ENCODE data around the gene TAS1R1. TPM values are rescaled to one million over a fixed set of nuclear protein-coding genes. Genes with fewer than 3 reads are reported as not detected.

The TAS1R1 gene
- total RNA-seq, 1 experiment from 2014 or later: not detected

DNA sequence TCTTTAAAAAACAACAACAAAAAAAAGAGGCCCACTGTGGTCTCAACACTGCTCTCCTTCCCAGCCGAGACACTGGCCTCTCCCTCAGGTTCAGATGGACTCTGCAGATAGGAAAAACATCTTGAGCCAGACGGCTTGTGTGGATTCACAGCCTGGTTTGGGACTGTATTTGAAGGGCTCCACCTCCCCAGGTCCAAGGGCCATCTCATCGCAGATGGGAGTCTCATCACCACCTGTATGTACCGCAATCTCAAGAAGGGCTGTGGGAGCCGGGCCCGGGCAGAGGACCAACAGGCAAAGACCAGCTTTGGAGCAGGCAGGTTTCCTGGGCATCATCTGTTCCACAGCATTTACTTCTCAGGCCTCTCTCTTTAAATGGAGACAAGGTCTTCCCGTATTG, 34.9 kb downstream of the TAS1R1 start:
- TF ChIP-seq, protein P1, sequence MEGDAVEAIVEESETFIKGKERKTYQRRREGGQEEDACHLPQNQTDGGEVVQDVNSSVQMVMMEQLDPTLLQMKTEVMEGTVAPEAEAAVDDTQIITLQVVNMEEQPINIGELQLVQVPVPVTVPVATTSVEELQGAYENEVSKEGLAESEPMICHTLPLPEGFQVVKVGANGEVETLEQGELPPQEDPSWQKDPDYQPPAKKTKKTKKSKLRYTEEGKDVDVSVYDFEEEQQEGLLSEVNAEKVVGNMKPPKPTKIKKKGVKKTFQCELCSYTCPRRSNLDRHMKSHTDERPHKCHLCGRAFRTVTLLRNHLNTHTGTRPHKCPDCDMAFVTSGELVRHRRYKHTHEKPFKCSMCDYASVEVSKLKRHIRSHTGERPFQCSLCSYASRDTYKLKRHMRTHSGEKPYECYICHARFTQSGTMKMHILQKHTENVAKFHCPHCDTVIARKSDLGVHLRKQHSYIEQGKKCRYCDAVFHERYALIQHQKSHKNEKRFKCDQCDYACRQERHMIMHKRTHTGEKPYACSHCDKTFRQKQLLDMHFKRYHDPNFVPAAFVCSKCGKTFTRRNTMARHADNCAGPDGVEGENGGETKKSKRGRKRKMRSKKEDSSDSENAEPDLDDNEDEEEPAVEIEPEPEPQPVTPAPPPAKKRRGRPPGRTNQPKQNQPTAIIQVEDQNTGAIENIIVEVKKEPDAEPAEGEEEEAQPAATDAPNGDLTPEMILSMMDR (IDR thresholded peaks at IDR 0.05; ENCODE audit: insufficient read depth in 1 of 2, low read depth in 1 of 2, low read length in 1 of 2, severe bottlenecking in 1 of 2, unreplicated experiment in 1 of 2): no peak
- Histone ChIP-seq H3K36me3 (ENCODE audit: control insufficient read depth, insufficient read depth, low read length) (peaks cover 2% of the 10 kb centered on the region; the same call in 1 of the 2 replicates), H3K4me1 (no peaks in the 10 kb centered on the region), H3K27me3 (replicated peaks; ENCODE audit: control insufficient read depth, insufficient read depth, low read length) (no peaks in the 10 kb centered on the region), H3K9me3 (no peaks in the 10 kb centered on the region), H3K4me3 (ENCODE audit: low read depth, low read length) (no peak overlapping the region)
- CTCF ChIA-PET: no interaction called here
- no TSS peak for BruUV-seq (replicated peaks)
- Mint-ChIP-seq H3K27ac (ENCODE audit: unreplicated experiment) (no peak overlapping the region), H3K27me3 (ENCODE audit: insufficient read depth, unreplicated experiment) (no peaks in the 10 kb centered on the region), H3K4me1 (ENCODE audit: low read depth, unreplicated experiment) (no peaks in the 10 kb centered on the region), H3K9me3 (ENCODE audit: unreplicated experiment) (no peaks in the 10 kb centered on the region), H3K4me3 (ENCODE audit: unreplicated experiment) (no peak overlapping the region), H3K36me3 (ENCODE audit: insufficient read depth, unreplicated experiment) (peaks cover 24% of the 10 kb centered on the region)
- POLR2A ChIA-PET: no interaction called here
- DNase-seq: no peak
- intact Hi-C loops (cut with micrococcal nuclease; ENCODE audit: unreplicated experiment): no loop called here

- no peaks in the 10 kb centered on the region for H3K9me3 ChIP-seq
- POLR2A ChIA-PET: interaction anchor here (1.2 kb wide), 1 partner anchor 12 kb away, joined by 4 read pairs; no protein-coding TSS in a partner anchor
- intact Hi-C loops (cut with micrococcal nuclease; ENCODE audit: unreplicated experiment): no loop called here
- no TSS peak for BruUV-seq (replicated peaks)
- TF ChIP-seq, protein P1 (IDR thresholded peaks at IDR 0.05; ENCODE audit: insufficient read depth in 1 of 2, low read depth in 1 of 2, low read length in 1 of 2, severe bottlenecking in 1 of 2, unreplicated experiment in 1 of 2): no peak
- peaks cover 2% of the 10 kb centered on the region; the same call in 1 of the 2 replicates for H3K36me3 ChIP-seq (ENCODE audit: control insufficient read depth, insufficient read depth, low read length)
- Mint-ChIP-seq H3K4me1 (ENCODE audit: low read depth, unreplicated experiment) (no peaks in the 10 kb centered on the region), H3K27ac (ENCODE audit: unreplicated experiment) (no peak overlapping the region), H3K36me3 (ENCODE audit: insufficient read depth, unreplicated experiment) (peaks cover 31% of the 10 kb centered on the region), H3K9me3 (ENCODE audit: unreplicated experiment) (no peaks in the 10 kb centered on the region), H3K27me3 (ENCODE audit: insufficient read depth, unreplicated experiment) (no peaks in the 10 kb centered on the region), H3K4me3 (ENCODE audit: unreplicated experiment) (no peak overlapping the region)
- H3K27me3 ChIP-seq (replicated peaks; ENCODE audit: control insufficient read depth, insufficient read depth, low read length): no peaks in the 10 kb centered on the region
- no peaks in the 10 kb centered on the region for H3K4me1 ChIP-seq
- no peak overlapping the region for H3K4me3 ChIP-seq (ENCODE audit: low read depth, low read length)
- CTCF ChIA-PET: no interaction called here
- no peak for DNase-seq
Observed at GRCh38 chr1:6591222-6591621, 36.1 kb downstream of the TAS1R1 start.

- Mint-ChIP-seq H3K4me3 (ENCODE audit: unreplicated experiment) (no peak overlapping the region), H3K27me3 (ENCODE audit: insufficient read depth, unreplicated experiment) (no peaks in the 10 kb centered on the region), H3K9me3 (ENCODE audit: unreplicated experiment) (no peaks in the 10 kb centered on the region), H3K36me3 (ENCODE audit: insufficient read depth, unreplicated experiment) (peaks cover 35% of the 10 kb centered on the region), H3K4me1 (ENCODE audit: low read depth, unreplicated experiment) (no peaks in the 10 kb centered on the region), H3K27ac (ENCODE audit: unreplicated experiment) (no peak overlapping the region)
- no TSS peak for BruUV-seq (replicated peaks)
- H3K9me3 ChIP-seq: no peaks in the 10 kb centered on the region
- ChIA-PET CTCF (no interaction called here), POLR2A (interaction anchor here (0.9 to 1.2 kb wide), 2 partner anchors 12 to 29 kb away, joined by 3 to 4 read pairs; no protein-coding TSS in a partner anchor)
- intact Hi-C loops (cut with micrococcal nuclease; ENCODE audit: unreplicated experiment): no loop called here
- DNase-seq: no peak
- no peaks in the 10 kb centered on the region for H3K27me3 ChIP-seq (replicated peaks; ENCODE audit: control insufficient read depth, insufficient read depth, low read length)
- H3K36me3 ChIP-seq (ENCODE audit: control insufficient read depth, insufficient read depth, low read length): peaks cover 2% of the 10 kb centered on the region
- H3K4me1 ChIP-seq: no peaks in the 10 kb centered on the region
- TF ChIP-seq, protein P1 (IDR thresholded peaks at IDR 0.05; ENCODE audit: insufficient read depth in 1 of 2, low read depth in 1 of 2, low read length in 1 of 2, severe bottlenecking in 1 of 2, unreplicated experiment in 1 of 2): no peak
- no peak overlapping the region for H3K4me3 ChIP-seq (ENCODE audit: low read depth, low read length)
Observed at GRCh38 chr1:6591644-6592043, 36.5 kb downstream of the TAS1R1 start.

Measured in Caco-2 (cell line).